GM18517 (cell line): ENCODE results near the gene SLC3A2.
"Not testable (repeated sequence)": the region's sequence is repeated elsewhere in the genome, so short reads cannot be mapped to it uniquely, and the experiment has no call there.

Source experiments
- ATAC-seq: cut with Tn5 transposase; IDR thresholded peaks from one replicate; pipeline ENCODE4 v1.9.1; 2021; ENCODE audit warnings: mild to moderate bottlenecking, moderate library complexity; ENCODE audit not compliant: unreplicated experiment

Gene SLC3A2

DNA sequence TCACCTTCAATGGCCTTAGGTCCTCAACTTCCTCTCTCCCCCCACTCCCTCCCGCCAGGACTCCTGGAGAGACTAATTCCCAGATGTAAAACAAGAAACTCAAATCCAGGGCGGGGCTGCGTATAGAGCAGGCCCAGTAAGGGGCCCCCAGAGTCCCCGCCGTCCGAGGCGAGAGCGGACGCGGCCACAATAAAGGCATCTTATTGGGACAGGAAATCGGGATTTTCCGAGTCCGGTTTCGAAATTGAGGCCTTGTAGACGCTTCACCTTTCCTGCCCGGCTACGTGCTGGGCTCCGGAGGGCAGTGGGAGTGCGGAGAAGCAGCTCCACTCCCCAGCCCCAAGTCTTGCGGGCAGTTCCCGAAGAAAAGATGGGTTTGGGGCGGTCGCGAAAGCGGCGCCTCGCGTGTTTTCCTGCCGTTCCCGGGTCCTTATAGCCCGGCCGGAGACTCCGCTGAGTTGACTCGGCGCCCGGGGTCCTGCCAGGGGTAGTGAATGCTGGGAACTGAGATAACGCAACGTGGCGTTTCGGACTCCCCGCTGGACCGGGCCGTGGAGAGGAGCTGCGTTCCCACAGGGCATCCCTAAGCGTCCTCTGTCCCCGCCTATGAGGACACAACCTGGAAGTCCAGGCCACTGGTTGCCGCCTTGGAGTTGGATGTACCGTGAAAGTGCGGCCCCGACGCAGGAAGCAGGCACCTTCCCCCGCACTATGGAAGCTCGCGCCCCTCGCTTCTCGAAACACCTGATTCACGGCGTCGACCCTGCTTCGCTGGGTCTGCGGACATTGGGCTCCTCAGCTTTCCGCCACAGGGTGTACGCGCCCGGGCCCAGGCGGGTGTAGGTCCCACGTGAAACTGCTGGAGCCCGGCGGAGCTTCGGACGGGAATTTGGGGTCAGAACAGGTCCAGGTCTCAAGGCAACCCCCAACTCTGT lies 45.3 kb downstream of the SLC3A2 start:
- no peak for ATAC-seq

DNA sequence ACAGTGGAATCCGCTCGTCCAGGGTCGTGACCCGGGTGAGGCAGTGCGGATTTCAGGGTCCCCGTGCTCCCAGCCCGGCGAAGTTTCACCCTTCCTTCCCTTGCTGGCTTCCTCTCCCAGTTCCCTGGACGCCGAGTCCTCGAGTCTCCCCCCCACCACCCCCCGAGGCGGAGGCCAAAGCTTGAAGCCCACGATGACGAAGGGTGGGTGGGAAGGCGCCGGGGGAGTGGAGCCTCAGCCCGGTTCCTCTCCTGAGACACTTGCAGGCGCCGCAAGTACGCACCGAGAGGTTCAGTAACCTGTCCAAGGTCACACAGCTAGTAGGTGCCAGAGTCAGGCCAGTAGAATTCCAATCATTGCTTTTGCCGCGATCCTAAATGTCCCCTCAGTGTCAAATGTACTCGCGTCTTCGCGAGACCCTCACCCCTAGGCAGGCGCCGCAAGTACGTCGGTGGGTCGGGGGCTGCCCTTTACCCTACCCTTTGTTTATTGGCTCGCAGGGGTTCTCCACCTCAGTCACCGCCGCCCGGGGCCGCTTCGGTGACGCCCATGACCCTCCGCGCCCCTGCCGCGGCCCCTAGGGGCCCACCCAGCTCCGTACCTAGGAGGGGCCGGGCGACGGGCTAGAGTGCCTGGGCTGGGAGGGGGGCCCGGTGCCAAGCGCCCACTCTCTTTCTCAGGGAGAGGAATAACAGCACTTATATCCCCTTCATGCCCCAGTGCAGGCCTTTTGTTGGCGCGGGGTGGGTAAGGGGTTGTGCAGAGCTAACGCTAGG lies 46.2 kb downstream of the SLC3A2 start:
- ATAC-seq = no peak

DNA sequence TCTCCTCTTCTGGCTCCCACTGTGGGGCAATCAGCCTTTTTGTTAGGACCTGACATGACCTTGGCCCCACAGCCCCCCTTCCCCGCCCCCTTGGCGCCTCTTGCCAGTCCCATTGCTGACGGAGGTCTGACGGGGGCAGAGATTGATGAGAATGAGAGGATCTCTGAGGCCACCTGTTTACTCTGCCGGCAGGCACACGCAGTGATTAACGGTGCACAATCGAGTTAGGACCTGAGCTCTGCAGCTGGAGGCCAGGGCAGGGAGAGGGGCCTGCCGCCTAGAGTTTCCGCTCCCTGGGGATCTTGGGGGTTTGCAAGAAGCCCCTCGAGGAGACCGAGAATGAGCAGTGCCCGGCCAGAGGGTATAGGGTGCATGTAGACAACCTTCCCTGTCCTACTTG lies 47.3 kb downstream of the SLC3A2 start:
- no peak for ATAC-seq

DNA sequence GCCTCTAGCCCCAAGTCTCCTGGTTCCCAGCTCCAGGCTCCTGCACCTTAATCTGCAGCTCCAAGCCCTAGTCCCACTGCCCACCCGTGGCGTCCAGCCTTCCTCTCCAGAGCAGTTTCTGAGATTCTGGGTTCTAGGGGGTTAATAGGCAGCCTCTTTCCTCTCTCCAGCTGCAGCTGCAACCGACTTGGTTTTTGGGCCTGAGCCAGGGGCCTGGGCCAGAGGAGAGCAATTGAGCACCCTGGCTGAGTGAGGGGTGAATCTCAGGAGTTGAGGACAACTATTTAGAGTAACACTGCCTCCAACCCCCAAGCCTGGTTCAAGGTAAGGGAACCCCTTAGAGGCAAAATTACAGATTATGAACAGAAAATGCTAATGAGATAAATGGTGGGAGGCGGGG lies 49.5 kb downstream of the SLC3A2 start:
- no peak for ATAC-seq

DNA sequence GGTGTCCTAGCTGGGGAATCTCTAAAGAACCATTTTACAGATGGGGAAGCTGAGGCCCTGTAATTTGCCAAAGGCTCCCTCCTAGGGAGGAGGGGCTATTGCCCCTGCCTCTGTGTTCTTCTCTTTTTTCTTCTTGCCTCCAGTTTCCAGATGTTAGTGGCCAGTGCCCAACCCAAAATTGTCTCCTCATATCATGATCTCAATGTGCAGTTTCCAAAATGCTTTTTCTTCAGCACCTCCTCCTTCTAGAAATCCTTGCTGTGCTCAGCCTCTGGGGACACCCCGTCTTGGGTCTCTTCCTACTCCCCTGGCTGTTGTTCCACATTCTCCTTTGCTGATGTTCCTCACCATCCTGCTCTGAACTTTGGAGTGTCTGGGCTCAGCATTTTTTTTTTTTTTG lies 50.0 kb downstream of the SLC3A2 start:
- ATAC-seq = no peak

DNA sequence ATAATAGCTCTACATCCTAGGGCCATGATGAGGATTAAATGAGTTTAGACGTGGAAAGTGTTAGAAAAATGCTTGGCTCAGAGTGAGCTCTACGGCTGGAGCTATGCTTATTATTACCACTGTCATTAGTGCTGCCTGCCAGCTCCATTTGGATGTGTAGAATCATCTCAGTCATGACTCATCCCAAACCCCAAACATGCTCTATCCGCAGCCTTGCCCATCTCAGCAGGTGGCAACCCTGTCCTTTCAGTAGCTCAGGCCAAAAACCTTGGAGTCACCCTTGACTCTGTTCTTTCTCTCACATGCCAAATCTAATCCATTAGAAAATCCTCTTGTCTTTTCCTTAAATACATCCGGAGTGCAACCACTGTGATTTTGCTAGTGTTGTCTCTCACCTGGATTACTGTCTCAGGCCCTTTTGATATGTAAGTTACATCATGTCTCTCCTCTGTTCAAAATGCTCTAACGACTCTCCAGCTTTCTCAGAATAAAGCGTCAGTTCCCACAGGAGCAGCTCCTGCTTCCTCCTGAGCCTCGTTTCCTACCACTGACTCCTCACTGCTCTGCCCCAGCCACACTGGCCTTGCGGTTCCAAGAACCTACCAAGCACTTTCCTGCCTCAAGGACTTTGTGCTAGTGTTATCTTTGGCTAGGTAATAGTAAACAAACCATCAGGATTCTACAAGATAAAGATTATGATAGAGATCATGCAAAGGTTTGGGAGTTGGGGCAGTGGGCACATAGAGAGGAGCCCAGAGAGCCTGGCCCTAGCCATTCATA lies 51.0 kb downstream of the SLC3A2 start:
- no peak for ATAC-seq

DNA sequence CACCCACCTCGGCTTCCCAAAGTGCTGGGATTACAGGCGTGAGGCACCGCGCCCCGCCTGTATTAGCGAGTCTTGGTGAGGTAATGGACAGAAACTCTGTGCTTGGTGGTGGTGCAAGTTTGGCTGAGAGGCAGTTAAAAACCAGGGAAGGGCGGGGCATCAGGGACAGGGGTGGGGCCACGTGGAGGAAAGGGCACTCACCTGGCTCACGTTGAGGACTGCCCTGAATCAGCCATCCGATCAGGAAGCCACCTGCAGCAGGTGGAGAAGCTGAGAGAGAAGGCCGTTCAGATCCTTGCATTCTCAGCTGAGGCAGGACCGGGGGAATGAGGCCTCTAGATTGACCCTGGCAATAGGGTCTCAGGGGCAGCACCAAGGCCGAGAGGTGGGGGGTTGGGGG lies 52.6 kb downstream of the SLC3A2 start:
- ATAC-seq = no peak

DNA sequence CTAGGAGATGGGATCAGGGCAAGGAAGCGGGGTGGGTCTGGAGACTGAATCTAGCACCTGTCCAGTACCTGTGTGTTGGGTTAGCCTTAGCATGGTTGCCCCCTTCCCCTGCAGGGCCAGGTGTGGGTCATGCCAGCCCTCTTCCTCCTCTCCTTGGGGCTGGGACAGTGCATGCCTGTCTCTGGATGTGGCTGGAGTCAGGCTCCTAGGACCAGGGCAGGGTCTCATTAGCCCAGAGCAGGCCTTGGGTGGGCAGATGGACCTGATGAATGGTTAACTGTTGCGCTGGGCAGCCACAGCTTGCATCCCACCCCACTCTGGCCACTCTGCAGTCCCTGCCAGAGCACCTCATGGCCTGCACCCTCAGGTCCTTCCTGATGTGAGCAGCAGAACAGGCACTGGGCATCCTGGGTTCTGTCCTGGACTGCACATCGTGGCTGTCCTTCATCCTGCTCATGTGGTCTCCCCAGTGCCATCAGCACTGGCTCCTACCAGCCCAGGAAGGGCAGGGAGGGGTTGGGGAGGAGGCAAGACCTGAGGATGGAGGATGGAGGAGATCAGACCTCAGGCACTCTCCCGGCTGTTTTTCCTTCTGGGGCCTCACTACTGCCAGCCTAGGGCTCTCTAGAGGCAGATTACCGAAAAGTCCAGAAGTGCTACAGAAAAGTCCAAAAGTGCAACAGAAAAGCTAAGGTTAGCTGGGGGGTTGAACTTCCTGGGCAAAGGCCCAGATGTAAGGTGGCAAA lies 53.2 kb downstream of the SLC3A2 start:
- ATAC-seq = no peak

DNA sequence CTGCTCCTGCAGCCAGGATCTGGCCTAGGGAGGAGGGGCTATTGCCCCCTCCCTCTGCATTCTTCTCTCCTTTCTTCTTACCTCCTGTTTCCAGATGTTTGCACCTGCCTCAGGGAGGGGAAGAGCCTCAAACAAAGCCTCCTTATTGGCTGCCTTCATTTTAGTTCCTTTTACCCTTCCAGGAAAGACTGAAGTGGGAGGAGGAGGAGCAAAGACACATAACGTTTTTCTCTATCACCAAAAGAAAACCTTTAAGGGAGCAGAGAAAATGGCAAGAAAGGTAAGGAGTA lies 53.7 kb downstream of the SLC3A2 start:
- ATAC-seq = no peak

DNA sequence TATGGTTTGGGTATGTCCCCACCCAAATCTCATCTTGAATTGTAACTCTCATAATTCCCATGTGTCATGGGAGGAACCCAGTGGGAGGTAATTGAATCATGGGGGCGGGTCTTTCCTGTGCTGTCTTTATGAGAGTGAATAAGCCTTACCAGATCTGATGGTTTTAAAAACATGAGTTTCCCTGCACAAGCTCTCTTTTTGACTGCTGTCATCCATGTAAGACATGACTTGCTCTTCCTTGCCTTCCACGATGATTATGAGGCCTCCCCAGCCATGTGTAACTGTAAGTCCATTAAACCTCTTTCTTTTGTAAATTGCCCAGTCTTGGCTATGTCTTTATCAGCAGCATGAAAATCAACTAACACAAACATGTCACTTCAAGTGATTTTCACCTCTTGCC lies 56.8 kb downstream of the SLC3A2 start:
- ATAC-seq = not testable (repeated sequence)
